H9 (cell line): ENCODE data around the gene SLC44A3. TPM values are rescaled to one million over a fixed set of nuclear protein-coding genes. Genes with fewer than 3 reads are reported as not detected.

Experiments used
- DNase-seq: peaks from one replicate; pipeline ENCODE4 v3.0.0-alpha.2; 2017
- H2AFZ ChIP-seq: one replicate; pipeline ENCODE4 v1.6.1; 2013; ENCODE audit warnings: mild to moderate bottlenecking, low read length, control low read depth, moderate library complexity
- H2AK5ac ChIP-seq: 2 replicates; pipeline ENCODE4 v1.6.1; 2013; ENCODE audit warnings: low read length, control low read depth, mixed read lengths; ENCODE audit not compliant: insufficient read length
- H2BK120ac ChIP-seq: one replicate; pipeline ENCODE4 v1.6.1; 2013; ENCODE audit warnings: low read depth, mild to moderate bottlenecking, low read length, control low read depth, inconsistent platforms; ENCODE audit not compliant: poor library complexity, severe bottlenecking
- H2BK12ac ChIP-seq: 2 replicates; pipeline ENCODE4 v1.6.1; 2013; ENCODE audit warnings: low read length, control low read depth, mixed read lengths, low read depth; ENCODE audit not compliant: insufficient read length
- H2BK15ac ChIP-seq: 2 replicates; pipeline ENCODE4 v1.6.1; 2013; ENCODE audit warnings: low read depth, low read length, control low read depth
- H2BK20ac ChIP-seq: one replicate; pipeline ENCODE4 v1.6.1; 2013; ENCODE audit warnings: low read depth, mild to moderate bottlenecking, low read length, control low read depth, inconsistent platforms; ENCODE audit not compliant: poor library complexity, severe bottlenecking
- H2BK5ac ChIP-seq: 2 replicates; pipeline ENCODE4 v1.6.1; 2013; ENCODE audit warnings: low read length, control low read depth, mixed read lengths; ENCODE audit not compliant: insufficient read length
- H3K14ac ChIP-seq: 2 replicates; pipeline ENCODE4 v1.6.1; 2013; ENCODE audit warnings: low read length, control low read depth; ENCODE audit not compliant: insufficient read depth
- H3K18ac ChIP-seq: 2 replicates; pipeline ENCODE4 v1.6.1; 2013; ENCODE audit warnings: low read depth, mild to moderate bottlenecking, mixed read lengths, low read length, control low read depth; ENCODE audit not compliant: insufficient read length
- H3K23ac ChIP-seq: 2 replicates; pipeline ENCODE4 v1.6.1; 2013; ENCODE audit warnings: low read length, control low read depth, mixed read lengths, low read depth; ENCODE audit not compliant: insufficient read length
- H3K23me2 ChIP-seq: 2 replicates; pipeline ENCODE4 v1.6.1; 2013; ENCODE audit warnings: low read depth, mild to moderate bottlenecking, mixed read lengths, low read length, control low read depth; ENCODE audit not compliant: insufficient read length, poor library complexity, severe bottlenecking
- H3K27ac ChIP-seq: 2 replicates; pipeline ENCODE4 v1.5.1; 2013; ENCODE audit warnings: low read length, control low read depth, mixed read lengths, low read depth; ENCODE audit not compliant: insufficient read length
- H3K27me3 ChIP-seq: 2 replicates; pipeline ENCODE4 v1.6.1; 2013; ENCODE audit warnings: low read length, control low read depth, inconsistent platforms; ENCODE audit not compliant: insufficient read depth
- H3K4ac ChIP-seq: 2 replicates; pipeline ENCODE4 v1.6.1; 2013; ENCODE audit warnings: low read depth, mild to moderate bottlenecking, control low read depth, inconsistent platforms, low read length, moderate library complexity
- H3K4me1 ChIP-seq: 2 replicates; pipeline ENCODE4 v1.6.1; 2013; ENCODE audit warnings: low read length, control low read depth, inconsistent platforms; ENCODE audit not compliant: insufficient read depth
- H3K4me2 ChIP-seq: 2 replicates; pipeline ENCODE4 v1.6.1; 2013; ENCODE audit warnings: low read length, control low read depth, mixed read lengths; ENCODE audit not compliant: insufficient read length, insufficient read depth
- H3K56ac ChIP-seq: 2 replicates; pipeline ENCODE4 v1.6.1; 2013; ENCODE audit warnings: low read depth, mild to moderate bottlenecking, mixed read lengths, low read length, control low read depth; ENCODE audit not compliant: insufficient read length
- H3K79me1 ChIP-seq: 2 replicates; pipeline ENCODE4 v1.6.1; 2013; ENCODE audit warnings: low read depth, mild to moderate bottlenecking, moderate library complexity, low read length, control low read depth, inconsistent platforms; ENCODE audit not compliant: insufficient read depth, poor library complexity, severe bottlenecking
- H3K79me2 ChIP-seq: 2 replicates; pipeline ENCODE4 v1.6.1; 2013; ENCODE audit warnings: low read length, control low read depth, inconsistent platforms; ENCODE audit not compliant: insufficient read depth
- H3K9ac ChIP-seq: 2 replicates; pipeline ENCODE4 v1.6.1; 2013; ENCODE audit warnings: low read length, control low read depth, mixed read lengths; ENCODE audit not compliant: insufficient read length; ENCODE audit errors: extremely low read depth
- H3K9me3 ChIP-seq: one replicate; pipeline ENCODE4 v1.6.1; 2013; ENCODE audit warnings: low read depth, low read length, inconsistent platforms; ENCODE audit not compliant: control insufficient read depth
- H3T11ph ChIP-seq: one replicate; pipeline ENCODE4 v1.6.1; 2013; ENCODE audit warnings: mild to moderate bottlenecking, low read length, control low read depth, inconsistent platforms
- H4K20me1 ChIP-seq: one replicate; pipeline ENCODE4 v1.6.1; 2013; ENCODE audit not compliant: control insufficient read depth, insufficient read length, insufficient read depth
- H4K5ac ChIP-seq: 2 replicates; pipeline ENCODE4 v1.6.1; 2013; ENCODE audit warnings: low read depth, mild to moderate bottlenecking, mixed read lengths, low read length, control low read depth; ENCODE audit not compliant: insufficient read length
- H4K8ac ChIP-seq: replicated peaks from 2 replicates; pipeline ENCODE4 v1.6.1; 2013; ENCODE audit warnings: low read length, control low read depth, mixed read lengths, low read depth; ENCODE audit not compliant: insufficient read length
- H4K91ac ChIP-seq: 2 replicates; pipeline ENCODE4 v1.6.1; 2013; ENCODE audit warnings: low read depth, mild to moderate bottlenecking, moderate library complexity, mixed read lengths, low read length, control low read depth; ENCODE audit not compliant: insufficient read length
- H3K27ac Mint-ChIP-seq, 3 experiments: 2 replicates in 2 of 3; 3 replicates in 1 of 3; pipeline ENCODE4 v1.8.0; 2020 to 2021; ENCODE audit warnings: mixed read lengths in 3 of 3, mild to moderate bottlenecking in 1 of 3, moderate library complexity in 1 of 3
- H3K27me3 Mint-ChIP-seq: 2 replicates; pipeline ENCODE4 v1.8.0; 2021; ENCODE audit warnings: low read depth, mild to moderate bottlenecking, moderate library complexity, mixed read lengths
- H3K36me3 Mint-ChIP-seq, 3 experiments: 2 replicates in 2 of 3; 3 replicates in 1 of 3; pipeline ENCODE4 v1.8.0; 2020 to 2021; ENCODE audit warnings: low read depth in 3 of 3, mixed read lengths in 3 of 3; ENCODE audit not compliant: insufficient read depth in 1 of 3
- H3K4me1 Mint-ChIP-seq, 2 experiments: 2 replicates each; pipeline ENCODE4 v1.8.0; 2020; ENCODE audit warnings: mixed read lengths in 2 of 2
- H3K4me3 Mint-ChIP-seq, 2 experiments: 2 replicates in 1 of 2; 3 replicates in 1 of 2; pipeline ENCODE4 v1.8.0; 2020 to 2021; ENCODE audit warnings: mild to moderate bottlenecking in 2 of 2, mixed read lengths in 2 of 2, moderate library complexity in 1 of 2
- H3K9me3 Mint-ChIP-seq, 2 experiments: 2 replicates in 1 of 2; 3 replicates in 1 of 2; pipeline ENCODE4 v1.8.0; 2020; ENCODE audit warnings: mild to moderate bottlenecking in 2 of 2, mixed read lengths in 2 of 2, moderate library complexity in 1 of 2
- WGBS: extraction: QIAGEN DNeasy Blood & Tissue Kit; methylation state at CpG from one replicate; pipeline ENCODE4 v1.1.7; 2013; ENCODE audit warnings: missing lambda C conversion rate, low lambda C conversion rate, mixed read lengths; ENCODE audit not compliant: insufficient read length; ENCODE audit errors: extremely low coverage; 5-methylcytosine and 5-hydroxymethylcytosine counted together
- total RNA-seq: library from RNA; stranded (reverse); gene quantifications from 2 replicates; pipeline ENCODE4 v1.2.1, GENCODE V29; 2021
- TF ChIP-seq, protein P1 (sequence below): fragments of 200-600 bp; sonication (generic); conservative IDR thresholded peaks from 3 replicates; pipeline ENCODE4 v1.8.0; 2021; ENCODE audit warnings: antibody characterized with exemption, mild to moderate bottlenecking

SLC44A3 gene
- total RNA-seq, 1 experiment from 2014 or later, result 5.5 TPM

DNA sequence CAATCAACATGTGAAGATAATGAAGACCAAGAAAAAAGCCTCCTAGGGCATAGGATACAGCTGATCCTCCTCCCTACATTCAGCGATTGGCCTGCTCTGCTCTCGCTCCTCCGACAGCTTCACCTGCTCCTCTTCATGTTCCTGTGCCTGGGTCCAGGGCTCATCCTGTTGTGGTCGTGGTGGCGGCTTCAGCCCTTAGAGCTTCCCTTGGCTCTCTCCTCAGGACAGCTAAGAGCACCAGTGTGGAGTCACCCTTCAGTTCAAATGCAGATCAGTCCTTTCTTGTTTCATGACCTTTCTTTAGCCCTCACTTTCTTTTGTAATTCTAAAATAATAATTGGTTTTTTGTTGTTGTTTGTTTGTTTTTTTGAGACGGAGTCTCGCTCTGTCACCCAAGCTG is 88.0 kb downstream of the SLC44A3 start:
- Histone ChIP-seq H3K23me2 (no peaks in the 10 kb centered on the region), H3K56ac (no peak overlapping the region), H3K4me1 (peaks cover 16% of the 10 kb centered on the region), H4K20me1 (no peaks in the 10 kb centered on the region), H2BK5ac (no peak overlapping the region), H3K79me2 (peaks cover 55% of the 10 kb centered on the region), H3K27me3 (no peaks in the 10 kb centered on the region), H3K14ac (no peak overlapping the region), H4K8ac (no peak overlapping the region), H4K5ac (no peak overlapping the region), H3K79me1 (peaks cover 22% of the 10 kb centered on the region), H3T11ph (no peak overlapping the region), H3K4ac (no peak overlapping the region), H2BK20ac (no peak overlapping the region), H3K9me3 (no peaks in the 10 kb centered on the region), H3K27ac (no peak overlapping the region), H2BK15ac (no peak overlapping the region), H2BK12ac (no peak overlapping the region), H3K18ac (no peak overlapping the region), H3K9ac (no peak overlapping the region), H2BK120ac (no peak overlapping the region), H2AFZ (no peak overlapping the region), H4K91ac (no peak overlapping the region), H3K23ac (no peak overlapping the region), H2AK5ac (no peak overlapping the region), H3K4me2 (no peak overlapping the region)
- no CpG with 5 or more reads among the region's 7 CpGs for WGBS
- H3K36me3 Mint-ChIP-seq, result peaks cover 22 to 41% (median 28%) of the 10 kb centered on the region in 3 experiments
- no peak for DNase-seq
- H3K4me3 Mint-ChIP-seq, result 0 out of 5 replicates have a peak overlapping the region, but pooled peaks of 1 of the 2 experiments have one; percentile 36
- peak overlapping the region; percentile 5 to 58 (median 51); a peak in 6 of 7 replicates for H3K27ac Mint-ChIP-seq
- peaks cover 54 to 55% of the 10 kb centered on the region in 2 experiments for H3K4me1 Mint-ChIP-seq
- no peaks in the 10 kb centered on the region for H3K9me3 Mint-ChIP-seq
- TF ChIP-seq, protein P1, sequence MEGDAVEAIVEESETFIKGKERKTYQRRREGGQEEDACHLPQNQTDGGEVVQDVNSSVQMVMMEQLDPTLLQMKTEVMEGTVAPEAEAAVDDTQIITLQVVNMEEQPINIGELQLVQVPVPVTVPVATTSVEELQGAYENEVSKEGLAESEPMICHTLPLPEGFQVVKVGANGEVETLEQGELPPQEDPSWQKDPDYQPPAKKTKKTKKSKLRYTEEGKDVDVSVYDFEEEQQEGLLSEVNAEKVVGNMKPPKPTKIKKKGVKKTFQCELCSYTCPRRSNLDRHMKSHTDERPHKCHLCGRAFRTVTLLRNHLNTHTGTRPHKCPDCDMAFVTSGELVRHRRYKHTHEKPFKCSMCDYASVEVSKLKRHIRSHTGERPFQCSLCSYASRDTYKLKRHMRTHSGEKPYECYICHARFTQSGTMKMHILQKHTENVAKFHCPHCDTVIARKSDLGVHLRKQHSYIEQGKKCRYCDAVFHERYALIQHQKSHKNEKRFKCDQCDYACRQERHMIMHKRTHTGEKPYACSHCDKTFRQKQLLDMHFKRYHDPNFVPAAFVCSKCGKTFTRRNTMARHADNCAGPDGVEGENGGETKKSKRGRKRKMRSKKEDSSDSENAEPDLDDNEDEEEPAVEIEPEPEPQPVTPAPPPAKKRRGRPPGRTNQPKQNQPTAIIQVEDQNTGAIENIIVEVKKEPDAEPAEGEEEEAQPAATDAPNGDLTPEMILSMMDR, result no peak
- no peaks in the 10 kb centered on the region for H3K27me3 Mint-ChIP-seq
